Activated CD4-positive, alpha-beta T cell treated with anti-CD3 and anti-CD28 coated beads for 24 hours (primary cell): Measurements from ENCODE around the gene CUX1.
"Not testable (repeated sequence)": the region's sequence is repeated elsewhere in the genome, so short reads cannot be mapped to it uniquely, and the experiment has no call there.

Source experiments
- DNase-seq, 2 donors: peaks; one replicate each; pipeline ENCODE4 v3.0.0-alpha.2; 2020; ENCODE audit warnings: low read depth in 2 of 2

Gene CUX1

GRCh38 chr7:101803203-101804087, 14.0 kb upstream of the CUX1 start:
- DNase-seq = no peak

DNA sequence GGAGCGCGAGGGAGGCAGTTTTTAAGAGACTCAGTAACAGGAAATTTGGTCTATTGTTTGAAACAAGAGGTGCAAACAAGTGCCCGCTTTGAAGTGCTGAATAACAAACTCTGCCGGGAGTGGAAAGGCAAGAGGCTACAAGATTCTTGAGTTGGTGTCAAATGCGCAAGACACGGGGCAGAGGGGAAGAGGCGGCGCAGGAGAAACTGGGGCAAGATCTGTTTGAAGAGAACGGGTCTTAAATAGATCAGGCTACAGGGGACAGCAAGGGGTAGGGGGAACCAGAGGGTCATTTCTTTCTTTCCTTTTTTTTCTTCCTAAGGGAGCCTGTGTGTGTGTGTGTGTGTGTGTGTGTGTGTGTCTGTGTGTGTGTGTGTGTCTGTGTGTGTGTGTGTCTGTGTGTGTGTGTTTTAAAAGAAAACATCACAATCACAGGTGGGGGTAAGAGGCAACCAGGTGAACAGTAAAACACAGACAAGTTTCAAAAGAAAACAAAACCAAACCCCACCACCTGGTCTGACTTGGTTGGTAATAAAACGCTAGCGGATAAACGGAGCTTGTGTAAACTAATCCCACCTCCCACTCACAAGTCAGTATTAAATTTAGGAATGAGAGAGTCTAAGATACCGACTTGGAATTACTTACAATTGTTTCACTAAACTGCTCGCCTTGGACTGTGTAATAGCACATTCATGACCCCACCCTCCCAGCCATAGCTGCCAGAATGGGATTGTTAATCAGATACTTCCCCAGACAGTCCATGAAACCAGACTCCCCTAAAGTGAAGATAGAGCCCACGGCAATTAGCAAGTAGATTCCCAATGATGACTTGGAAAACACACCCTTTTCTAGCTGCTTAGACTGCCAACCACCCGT, 13.1 kb upstream of the CUX1 start:
- DNase-seq = no peak

GRCh38 chr7:101804967-101805366, 12.5 kb upstream of the CUX1 start:
- no peak for DNase-seq

- DNase-seq = no peak
These were observed 4.8 kb upstream of the CUX1 start for GRCh38 chr7:101812595-101812994.

GRCh38 chr7:101813402-101814019, 3.9 kb upstream of the CUX1 start:
- DNase-seq = no peak

DNA sequence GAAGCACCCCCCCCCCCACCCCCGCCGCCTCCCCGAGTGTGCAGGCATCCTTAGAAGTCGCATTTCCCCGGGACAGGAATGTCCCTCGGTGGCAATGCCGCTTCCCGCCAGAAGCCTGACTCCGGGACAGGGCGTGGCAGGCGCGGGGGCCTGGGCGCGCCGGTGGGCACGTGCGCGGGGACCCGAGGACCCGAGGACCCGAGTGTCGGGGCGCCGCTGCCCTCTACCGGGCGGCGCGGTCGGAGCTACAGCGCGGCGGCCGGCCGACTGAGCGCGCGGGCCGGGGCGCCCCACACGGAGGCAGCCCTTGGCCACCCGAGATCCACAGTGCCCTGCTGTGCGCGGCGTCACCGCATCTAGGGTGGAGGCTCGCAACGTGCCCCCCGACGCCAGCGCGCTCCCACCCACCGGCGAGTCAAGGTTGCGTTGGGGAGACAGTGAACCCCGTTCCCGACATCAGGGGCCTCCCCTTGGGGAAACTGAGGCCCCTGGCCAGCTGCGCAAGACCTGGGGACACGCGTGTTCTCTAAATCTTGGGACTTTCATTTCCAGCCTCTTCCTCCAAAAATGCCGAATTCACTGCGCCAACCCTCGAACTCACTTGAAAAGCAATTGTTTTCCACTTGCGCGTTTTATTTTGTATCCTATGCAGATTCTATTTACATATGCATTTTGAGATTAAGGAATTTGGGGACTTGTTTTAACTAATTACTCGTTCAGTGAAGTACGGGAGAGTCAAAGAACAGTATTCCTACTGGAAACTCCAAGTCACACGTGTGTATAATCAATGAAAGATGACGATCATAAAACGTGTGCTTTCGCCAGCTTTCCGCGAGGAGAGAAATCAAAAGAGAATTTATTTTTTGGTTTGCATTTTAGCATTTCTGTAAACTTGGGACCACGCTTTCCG, 3.1 kb upstream of the CUX1 start:
- DNase-seq = peak in 1 of 2 donors; percentile 45

- DNase-seq = peak in 1 of 2 donors; percentile 44
These were observed 2.2 kb upstream of the CUX1 start for GRCh38 chr7:101814991-101815825.

DNA sequence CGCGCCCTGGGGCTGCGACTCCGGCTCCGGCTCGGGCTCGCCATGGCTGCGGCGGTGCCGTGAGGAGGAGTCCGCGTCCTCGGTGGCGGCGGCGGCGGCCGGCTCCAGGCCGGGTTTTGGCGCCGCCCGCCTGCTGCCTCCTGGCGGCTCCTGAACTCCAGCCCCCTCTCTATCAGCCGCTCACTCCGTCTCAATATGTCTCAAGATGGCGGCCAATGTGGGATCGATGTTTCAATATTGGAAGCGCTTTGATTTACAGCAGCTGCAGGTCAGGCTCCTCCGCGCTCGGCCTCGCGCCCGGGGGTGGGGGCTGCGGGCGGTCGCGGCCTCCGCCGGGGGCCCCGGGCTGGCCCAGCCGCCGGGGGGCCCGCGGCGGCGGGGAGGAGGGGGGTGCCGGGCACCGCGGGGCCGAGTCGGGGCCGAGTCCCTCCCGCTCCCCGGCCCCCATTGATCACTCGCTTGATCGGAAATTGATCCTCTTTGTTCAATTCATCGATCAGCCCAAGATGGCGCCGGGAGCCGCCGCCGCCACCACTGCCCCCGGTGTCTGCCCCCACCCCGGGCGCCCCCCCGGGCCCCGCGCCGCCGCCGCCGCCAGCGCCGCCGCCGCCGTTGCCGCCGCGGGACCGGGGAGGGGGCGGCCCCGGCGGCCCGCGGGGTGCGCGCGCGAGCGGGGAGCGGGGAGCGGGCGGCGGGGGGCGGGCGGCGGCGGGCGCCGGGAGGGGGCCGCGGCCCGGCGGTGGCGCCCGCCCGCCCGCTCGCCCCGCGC, 1.4 kb upstream of the CUX1 start:
- peak; percentile 46 to 52 for DNase-seq

DNA sequence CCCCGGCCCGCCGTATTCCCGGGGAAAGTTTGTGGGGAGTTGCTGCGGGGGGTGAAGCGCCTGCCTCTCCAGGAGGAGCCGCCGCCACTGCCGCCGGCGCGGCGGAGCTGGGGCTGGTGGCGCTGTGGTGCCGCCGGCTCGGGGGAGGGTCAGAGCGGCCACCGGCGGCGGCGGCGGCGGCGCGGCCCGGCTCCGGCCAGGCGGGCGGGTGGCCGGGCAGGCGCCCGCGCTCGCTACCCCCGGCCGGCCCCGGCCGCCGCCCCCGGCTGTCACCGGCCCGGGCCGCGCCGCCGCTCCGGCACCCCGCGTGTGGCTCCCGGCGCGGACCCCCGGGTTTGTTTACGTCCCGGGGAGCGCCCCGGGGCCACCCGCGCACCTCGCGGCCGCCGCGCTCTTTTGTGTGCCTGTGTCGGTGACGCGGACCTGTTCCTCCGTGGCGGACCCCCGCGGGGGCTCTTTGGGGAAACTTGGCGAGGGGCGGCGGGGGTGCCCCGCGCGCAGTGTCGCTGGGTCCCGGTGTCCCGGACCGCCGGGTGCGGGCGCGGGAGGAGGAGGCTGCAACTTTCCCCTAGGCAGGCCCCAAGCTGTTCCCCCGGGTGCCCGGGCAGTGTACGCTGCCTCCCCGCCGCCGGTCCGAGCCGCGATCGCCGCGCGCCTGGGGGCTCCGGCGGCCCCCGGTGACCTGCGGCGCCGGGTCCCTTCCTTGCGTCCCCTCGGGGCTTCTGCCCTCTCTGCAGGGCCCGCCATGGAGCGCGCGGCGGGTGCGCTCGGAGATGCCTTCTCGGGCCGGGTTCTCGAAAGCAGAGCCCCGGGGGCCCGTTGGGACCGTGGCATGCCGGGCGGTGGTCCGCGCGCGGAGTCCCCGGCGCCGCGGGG, 593 bp upstream of the CUX1 start:
- DNase-seq = no peak

DNA sequence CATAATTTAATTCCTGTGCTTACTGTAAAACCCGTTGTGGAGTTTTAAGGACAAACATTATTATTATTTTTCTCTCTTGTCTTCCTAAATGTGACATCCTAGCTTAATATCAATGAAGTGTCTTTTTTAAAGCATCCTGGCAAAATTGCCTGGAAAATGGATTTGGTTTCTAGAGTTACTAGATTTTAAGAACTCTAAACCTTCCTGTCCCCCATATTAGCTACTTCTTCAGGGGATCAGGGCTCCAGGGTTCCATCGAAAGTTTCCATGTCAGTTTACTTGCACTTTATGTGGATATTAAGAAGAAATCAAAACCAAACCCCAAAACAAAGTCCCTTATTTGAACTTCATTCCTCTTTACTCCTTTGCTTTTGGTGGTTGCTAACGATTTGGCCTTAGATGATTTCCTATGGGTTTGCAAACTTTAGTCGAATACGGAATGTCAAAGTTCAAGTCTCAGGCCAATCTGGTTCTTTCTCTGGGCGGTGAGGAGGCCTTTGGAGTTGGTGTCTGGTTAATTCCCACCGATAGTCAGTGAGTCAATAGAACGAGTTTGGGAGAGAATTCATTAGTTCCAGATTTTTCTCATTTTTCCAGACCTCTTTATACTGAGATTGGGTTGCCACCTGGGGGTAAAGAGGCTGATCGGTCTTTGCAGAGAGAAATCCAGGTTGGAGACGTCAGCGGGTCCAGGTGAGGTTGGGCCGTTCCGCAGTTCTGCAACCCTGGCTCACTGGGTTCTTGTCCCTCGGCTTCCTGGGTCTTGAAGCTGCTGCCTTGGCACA, 1.1 kb downstream of the CUX1 start:
- no peak for DNase-seq

- DNase-seq = no peak
These were observed 1.8 kb downstream of the CUX1 start for GRCh38 chr7:101819183-101819582.

DNA sequence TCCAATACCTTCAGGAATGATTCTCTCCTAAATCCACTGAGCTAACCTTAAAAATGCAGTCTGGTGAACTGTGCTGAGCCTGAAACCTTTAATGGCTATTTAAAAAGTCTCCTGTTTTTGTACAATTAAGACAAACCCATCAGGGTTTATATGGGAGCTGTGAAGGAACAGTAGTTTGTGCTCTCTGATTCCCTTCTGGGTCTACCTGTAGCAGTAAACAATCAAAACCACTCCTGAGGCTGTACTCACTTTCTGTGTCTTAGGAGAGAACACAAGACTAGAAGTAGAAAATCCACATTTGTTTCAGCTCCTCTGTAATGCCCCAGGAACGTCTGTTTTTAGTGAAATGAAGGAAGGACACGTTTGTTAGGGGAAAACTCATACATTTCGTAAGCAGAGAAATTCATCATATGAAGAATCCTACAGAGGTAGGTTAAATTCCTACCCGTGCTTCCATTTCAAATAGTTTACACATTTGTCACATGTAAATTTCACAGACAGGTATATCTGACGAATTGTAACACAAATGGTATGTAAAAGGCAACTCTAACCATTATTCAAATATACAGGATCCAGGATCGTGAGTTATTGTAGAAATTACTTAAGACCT, 2.6 kb downstream of the CUX1 start:
- no peak for DNase-seq

- DNase-seq = no peak
These were observed 3.3 kb downstream of the CUX1 start for GRCh38 chr7:101820703-101821102.

- DNase-seq = not testable (repeated sequence)
These were observed 5.2 kb downstream of the CUX1 start for GRCh38 chr7:101822632-101823031.

- DNase-seq = no peak
These were observed 5.7 kb downstream of the CUX1 start for GRCh38 chr7:101823096-101823495.

GRCh38 chr7:101823596-101823995, 6.2 kb downstream of the CUX1 start:
- no peak for DNase-seq

GRCh38 chr7:101824440-101824839, 7.0 kb downstream of the CUX1 start:
- no peak for DNase-seq
